Activated gamma-delta T cell treated with anti-CD3 and anti-CD28 coated beads, Interleukin-2, amount 50 U/mL, for 16 hours (primary cell): ENCODE data around the gene DOHH.
"Not testable (repeated sequence)": the region's sequence is repeated elsewhere in the genome, so short reads cannot be mapped to it uniquely, and the experiment has no call there.

ENCODE experiments used
- DNase-seq: peaks from one replicate; pipeline ENCODE4 v3.0.0-alpha.2; 2020; ENCODE audit warnings: low read depth

DOHH gene

DNA sequence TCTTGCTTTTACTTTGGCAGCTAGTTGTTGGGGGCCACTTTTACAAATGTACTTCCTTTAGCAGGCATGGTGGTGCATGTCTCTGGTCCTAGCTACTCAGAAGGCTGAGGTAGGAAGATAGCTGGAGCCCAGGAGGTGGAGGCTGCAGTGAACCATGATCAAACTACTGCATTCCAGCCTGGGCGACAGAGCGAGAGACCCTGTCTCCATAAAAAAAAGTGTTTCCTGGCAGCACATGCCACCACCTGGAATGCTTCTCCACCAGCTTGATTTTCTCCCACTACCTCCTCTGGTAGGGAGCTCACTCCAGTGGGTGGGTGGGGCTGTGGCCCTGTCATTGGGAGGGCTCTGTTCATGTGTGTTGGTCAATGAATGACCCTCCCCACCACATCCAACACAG, 18.2 kb upstream of the DOHH start:
- DNase-seq: no peak

DNA sequence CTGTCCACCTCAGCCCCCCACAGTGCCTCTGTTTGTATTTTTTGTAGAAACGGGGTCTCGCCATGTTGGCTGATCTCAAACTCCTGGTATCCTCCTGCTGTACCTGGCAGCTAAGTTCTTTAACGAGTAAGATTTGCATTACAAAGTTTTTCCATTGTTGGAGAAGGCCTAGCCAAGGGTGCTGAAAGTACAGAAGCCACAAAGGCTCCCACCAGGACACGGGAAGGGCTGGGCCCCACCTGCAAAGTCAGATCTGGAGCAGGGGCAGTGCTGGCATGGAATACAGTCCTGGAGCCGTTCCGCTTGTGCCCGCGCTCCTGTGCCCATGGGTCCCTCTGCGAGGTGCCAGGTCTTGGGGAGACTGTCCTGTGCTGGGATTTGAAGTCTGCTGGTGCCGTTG, 17.8 kb upstream of the DOHH start:
- DNase-seq: no peak

DNA sequence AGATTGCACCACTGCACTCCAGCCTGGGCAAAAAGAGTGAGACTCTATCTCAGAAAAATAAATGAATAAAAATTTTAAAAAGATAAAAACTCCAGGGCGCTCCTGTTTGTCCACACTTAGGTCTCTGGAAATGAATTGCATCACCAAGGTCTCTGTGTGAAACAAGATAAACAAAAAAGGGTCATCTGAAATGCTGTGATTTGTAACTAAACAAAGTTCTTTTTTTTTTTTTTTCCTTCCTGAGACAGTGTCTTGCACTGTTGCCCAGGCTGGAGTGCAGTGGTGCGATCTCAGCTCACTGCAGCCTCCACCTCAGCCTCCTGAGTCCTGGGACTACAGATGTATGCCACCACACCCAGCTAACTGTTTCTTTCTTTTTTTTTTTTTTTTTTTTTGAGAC, 17.2 kb upstream of the DOHH start:
- DNase-seq: no peak

GRCh38 chr19:3516675-3517207, 16.3 kb upstream of the DOHH start:
- peak; percentile 27 for DNase-seq

GRCh38 chr19:3515891-3516422, 15.5 kb upstream of the DOHH start:
- no peak for DNase-seq

DNA sequence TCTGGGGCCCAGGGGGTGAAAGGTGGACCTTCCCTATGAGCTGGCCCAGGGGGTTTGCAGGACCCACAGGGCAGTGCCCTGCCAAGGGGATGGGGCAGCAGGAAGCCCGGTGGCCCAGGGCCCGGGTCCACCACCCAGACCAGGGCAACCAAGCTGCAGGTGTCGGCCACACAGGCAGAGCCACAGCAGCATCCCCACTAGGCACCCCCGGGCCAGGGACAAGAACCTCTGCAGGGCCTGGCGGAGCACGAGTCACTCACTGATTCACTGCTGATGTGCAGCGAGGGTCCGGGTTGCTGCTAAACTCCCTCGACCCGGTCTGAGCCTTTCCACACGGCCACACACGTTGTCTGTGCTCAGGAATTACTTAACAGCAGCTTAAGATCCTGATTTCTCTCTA, 14.5 kb upstream of the DOHH start:
- DNase-seq: no peak

DNA sequence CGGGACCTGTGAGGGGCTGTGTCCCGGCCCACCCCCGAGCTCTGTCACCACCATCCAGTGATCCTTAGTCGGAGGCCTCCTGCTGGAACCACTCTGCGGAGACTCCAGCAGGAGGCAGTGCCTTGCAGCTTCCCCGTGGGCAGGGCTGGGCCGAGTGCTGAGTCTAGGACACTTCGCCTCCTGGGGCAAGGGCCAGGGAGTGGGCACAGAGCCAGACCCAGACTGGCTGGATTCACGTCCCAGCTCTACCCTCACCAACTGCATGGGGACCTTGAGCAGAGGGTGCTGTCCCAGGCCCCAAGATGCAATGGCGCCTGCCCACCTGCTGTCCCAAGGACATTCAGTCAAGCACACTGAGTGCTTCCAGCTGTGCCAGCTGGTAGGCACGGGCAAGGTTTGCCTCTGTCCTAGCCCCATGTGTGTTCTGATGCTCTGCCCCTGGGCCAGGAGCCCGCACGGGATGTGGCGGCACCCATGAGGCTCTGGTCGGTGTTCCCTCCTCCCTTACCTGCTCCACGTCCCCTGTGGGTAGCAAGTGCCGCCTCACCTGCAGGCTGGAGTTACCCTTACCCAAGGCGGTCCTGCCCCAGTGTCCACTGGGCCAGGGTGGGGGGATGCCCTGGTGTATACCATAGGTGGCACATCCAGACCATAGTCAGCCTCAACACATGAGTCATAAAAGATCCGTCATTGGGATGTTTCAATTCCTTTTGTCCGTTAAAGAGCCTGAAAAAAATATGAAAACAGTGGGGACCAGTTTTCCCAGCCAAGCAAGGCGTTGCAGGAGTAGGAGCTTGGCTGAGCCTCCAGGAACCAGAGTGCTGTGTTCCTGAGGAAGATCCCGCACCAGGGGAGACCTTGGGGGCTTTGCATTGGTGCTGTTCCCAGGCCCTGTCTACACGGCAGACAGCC, 13.0 kb upstream of the DOHH start:
- no peak for DNase-seq

DNA sequence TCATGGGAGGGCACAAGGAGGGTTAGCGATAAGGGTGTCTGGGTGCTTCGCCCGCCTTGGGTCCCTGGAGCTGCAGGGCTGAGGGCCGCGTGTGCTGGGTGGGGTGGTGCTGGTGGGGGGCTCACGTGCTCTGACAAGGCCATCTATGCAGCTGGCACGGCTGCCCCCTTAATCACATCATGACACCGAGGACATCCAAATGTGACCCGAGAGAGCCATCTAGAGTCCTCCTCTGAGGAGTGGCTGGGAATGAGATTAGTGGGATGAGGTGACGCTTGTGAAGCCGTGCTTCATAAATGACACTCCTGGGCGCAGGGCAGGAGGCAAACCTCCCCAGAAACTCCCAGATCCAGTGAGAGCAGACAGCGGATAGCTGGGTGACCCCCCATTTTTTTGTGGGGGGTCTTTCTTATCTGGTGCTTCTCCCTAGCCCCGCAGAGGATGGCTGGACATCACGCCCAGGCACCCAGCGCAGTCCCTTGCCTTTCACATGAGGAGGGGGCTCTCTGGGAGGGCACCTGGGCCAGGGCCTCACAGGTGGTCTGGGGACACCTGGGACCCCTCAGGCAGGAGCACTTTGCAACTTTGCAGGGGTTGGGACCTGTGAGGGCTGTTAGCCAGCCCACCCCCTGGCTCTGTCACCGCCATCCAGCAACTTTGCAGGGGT, 12.2 kb upstream of the DOHH start:
- no peak for DNase-seq

- no peak for DNase-seq
Observed at GRCh38 chr19:3511506-3512251, 11.2 kb upstream of the DOHH start.

DNA sequence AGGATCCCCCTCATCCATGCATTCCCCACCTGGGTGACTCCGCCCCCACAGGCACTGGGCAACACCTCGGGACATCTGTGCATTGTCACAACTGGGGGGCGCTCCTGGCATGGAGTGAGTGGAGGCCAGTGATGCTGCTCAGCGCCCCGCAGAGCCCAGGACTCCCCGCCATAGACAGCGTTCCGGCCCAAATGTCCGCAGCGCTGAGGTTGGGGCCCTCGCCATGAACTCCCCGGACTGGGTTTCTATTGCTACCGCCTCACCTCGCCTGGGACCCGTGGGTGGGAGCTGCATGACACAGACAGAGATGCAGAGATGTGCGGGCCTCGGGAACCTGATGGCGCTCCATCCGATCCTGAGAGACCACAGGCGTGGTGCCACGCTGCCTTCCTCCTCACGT, 10.3 kb upstream of the DOHH start:
- no peak for DNase-seq

- DNase-seq: no peak
Observed at GRCh38 chr19:3509566-3509989, 9.1 kb upstream of the DOHH start.

GRCh38 chr19:3508771-3509535, 8.5 kb upstream of the DOHH start:
- no peak for DNase-seq

GRCh38 chr19:3508121-3508661, 7.7 kb upstream of the DOHH start:
- DNase-seq: not testable (repeated sequence)

GRCh38 chr19:3507371-3508120, 7.1 kb upstream of the DOHH start:
- DNase-seq: no peak

GRCh38 chr19:3506384-3507340, 6.2 kb upstream of the DOHH start:
- no peak for DNase-seq

- DNase-seq: peak; percentile 99
Observed at GRCh38 chr19:3505598-3506383, 5.3 kb upstream of the DOHH start, which contains the start of gene FZR1. FZR1 (plus strand) TSS chr19:3506311; CDS start chr19:3522990, 16,679 bp downstream.

DNA sequence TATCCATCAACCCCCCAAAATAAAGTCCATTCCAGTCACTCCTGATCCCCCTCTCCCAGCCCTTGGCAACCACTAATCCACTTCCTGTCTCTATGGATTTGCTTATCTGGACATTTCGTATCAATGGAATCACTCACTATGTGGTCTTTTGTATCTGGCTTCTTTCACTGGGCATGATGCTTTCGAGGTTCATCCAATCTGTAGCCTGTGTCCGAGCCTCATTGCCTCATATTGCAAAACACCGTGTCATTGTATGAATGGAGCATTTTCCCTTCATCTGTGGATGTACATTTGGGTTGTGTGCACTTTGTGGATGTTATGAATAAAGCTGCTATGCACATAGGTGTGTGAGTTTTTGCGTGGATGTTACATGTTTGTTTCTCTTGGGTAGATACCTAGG, 4.3 kb upstream of the DOHH start:
- DNase-seq: no peak

GRCh38 chr19:3503036-3503572, 2.6 kb upstream of the DOHH start:
- no peak for DNase-seq
